KMS-11 (cell line): Measurements from ENCODE around the gene PLB1.
"Not testable (repeated sequence)": the region's sequence is repeated elsewhere in the genome, so short reads cannot be mapped to it uniquely, and the experiment has no call there.

Experiments
- H2AFZ ChIP-seq: fragments of 200-600 bp; sonication (generic); 2 replicates; pipeline ENCODE4 v1.6.1; 2016; ENCODE audit warnings: antibody characterized with exemption, mixed run types, low read depth
- H3K27ac ChIP-seq: fragments of 200-600 bp; sonication (generic); 2 replicates; pipeline ENCODE4 v1.6.1; 2016; ENCODE audit warnings: mild to moderate bottlenecking, mixed run types
- H3K27me3 ChIP-seq: fragments of 200-600 bp; sonication (generic); 2 replicates; pipeline ENCODE4 v1.6.1; 2017; ENCODE audit warnings: mild to moderate bottlenecking, low read depth, mixed run types, moderate library complexity; ENCODE audit not compliant: insufficient read depth
- H3K36me3 ChIP-seq: fragments of 200-600 bp; sonication (generic); 2 replicates; pipeline ENCODE4 v1.6.1; 2017; ENCODE audit warnings: mild to moderate bottlenecking, mixed run types; ENCODE audit not compliant: insufficient read depth
- H3K4me1 ChIP-seq: fragments of 200-600 bp; sonication (generic); 2 replicates; pipeline ENCODE4 v1.6.1; 2016; ENCODE audit warnings: mild to moderate bottlenecking, low read depth, mixed run types; ENCODE audit not compliant: poor library complexity, severe bottlenecking
- H3K4me2 ChIP-seq: fragments of 200-600 bp; sonication (generic); 2 replicates; pipeline ENCODE4 v1.7.0; 2016; ENCODE audit warnings: mild to moderate bottlenecking, mixed run types
- H3K4me3 ChIP-seq: fragments of 200-600 bp; sonication (generic); IDR thresholded peaks from 2 replicates; pipeline ENCODE4 v1.6.1; 2017; ENCODE audit warnings: low read depth, low read length, mixed read lengths; ENCODE audit not compliant: insufficient read depth
- H3K79me2 ChIP-seq: fragments of 200-600 bp; sonication (generic); 2 replicates; pipeline ENCODE4 v1.6.1; 2016; ENCODE audit warnings: low read depth, mixed run types; ENCODE audit not compliant: insufficient read depth
- H3K9ac ChIP-seq: fragments of 200-600 bp; sonication (generic); 2 replicates; pipeline ENCODE4 v1.6.1; 2016; ENCODE audit warnings: mild to moderate bottlenecking, mixed run types
- H4K20me1 ChIP-seq: fragments of 200-600 bp; sonication (generic); 2 replicates; pipeline ENCODE4 v1.6.1; 2016; ENCODE audit warnings: mild to moderate bottlenecking, mixed run types; ENCODE audit not compliant: insufficient read depth
- CTCF ChIP-seq: fragments of 200-600 bp; sonication (generic); conservative IDR thresholded peaks from 2 replicates; pipeline ENCODE4 v1.6.1; 2017; ENCODE audit warnings: low read depth, mild to moderate bottlenecking, antibody characterized with exemption, low read length, moderate library complexity, mixed read lengths

PLB1 gene

GRCh38 chr2:28662468-28663181 lies 166.8 kb downstream of the PLB1 start:
- no peaks in the 10 kb centered on the region for H3K4me1 ChIP-seq
- no peak overlapping the region for H3K4me3 ChIP-seq
- H3K27me3 ChIP-seq, result no peaks in the 10 kb centered on the region
- H2AFZ ChIP-seq, result no peak overlapping the region
- no peak for TF ChIP-seq CTCF
- no peaks in the 10 kb centered on the region for H4K20me1 ChIP-seq
- H3K4me2 ChIP-seq, result no peak overlapping the region
- no peaks in the 10 kb centered on the region for H3K36me3 ChIP-seq
- H3K9ac ChIP-seq, result no peak overlapping the region
- H3K27ac ChIP-seq, result no peak overlapping the region
- H3K79me2 ChIP-seq, result no peaks in the 10 kb centered on the region

- no peak overlapping the region for H3K9ac ChIP-seq
- no peak overlapping the region for H3K4me3 ChIP-seq
- no peaks in the 10 kb centered on the region for H3K79me2 ChIP-seq
- no peaks in the 10 kb centered on the region for H3K4me1 ChIP-seq
- no peaks in the 10 kb centered on the region for H3K27me3 ChIP-seq
- H2AFZ ChIP-seq, result no peak overlapping the region
- no peaks in the 10 kb centered on the region for H3K36me3 ChIP-seq
- no peak for TF ChIP-seq CTCF
- no peak overlapping the region for H3K27ac ChIP-seq
- H4K20me1 ChIP-seq, result no peaks in the 10 kb centered on the region
- H3K4me2 ChIP-seq, result no peak overlapping the region
Measured at GRCh38 chr2:28663359-28663758, 167.5 kb downstream of the PLB1 start.

- Histone ChIP-seq H3K4me1 (no peaks in the 10 kb centered on the region), H3K27ac (no peak overlapping the region), H3K27me3 (no peaks in the 10 kb centered on the region), H3K36me3 (no peaks in the 10 kb centered on the region), H3K4me3 (no peak overlapping the region), H2AFZ (no peak overlapping the region), H3K9ac (no peak overlapping the region), H3K79me2 (no peaks in the 10 kb centered on the region), H4K20me1 (no peaks in the 10 kb centered on the region), H3K4me2 (no peak overlapping the region)
- no peak for TF ChIP-seq CTCF
Measured at GRCh38 chr2:28664120-28664842, 168.4 kb downstream of the PLB1 start.

- Histone ChIP-seq H2AFZ (no peak overlapping the region), H3K4me2 (no peak overlapping the region), H3K9ac (no peak overlapping the region), H3K79me2 (no peaks in the 10 kb centered on the region), H3K4me1 (no peaks in the 10 kb centered on the region), H3K36me3 (no peaks in the 10 kb centered on the region), H3K27ac (no peak overlapping the region), H4K20me1 (no peaks in the 10 kb centered on the region), H3K27me3 (no peaks in the 10 kb centered on the region), H3K4me3 (no peak overlapping the region)
- TF ChIP-seq CTCF, result no peak
Measured at GRCh38 chr2:28665041-28665704, 169.3 kb downstream of the PLB1 start.

DNA sequence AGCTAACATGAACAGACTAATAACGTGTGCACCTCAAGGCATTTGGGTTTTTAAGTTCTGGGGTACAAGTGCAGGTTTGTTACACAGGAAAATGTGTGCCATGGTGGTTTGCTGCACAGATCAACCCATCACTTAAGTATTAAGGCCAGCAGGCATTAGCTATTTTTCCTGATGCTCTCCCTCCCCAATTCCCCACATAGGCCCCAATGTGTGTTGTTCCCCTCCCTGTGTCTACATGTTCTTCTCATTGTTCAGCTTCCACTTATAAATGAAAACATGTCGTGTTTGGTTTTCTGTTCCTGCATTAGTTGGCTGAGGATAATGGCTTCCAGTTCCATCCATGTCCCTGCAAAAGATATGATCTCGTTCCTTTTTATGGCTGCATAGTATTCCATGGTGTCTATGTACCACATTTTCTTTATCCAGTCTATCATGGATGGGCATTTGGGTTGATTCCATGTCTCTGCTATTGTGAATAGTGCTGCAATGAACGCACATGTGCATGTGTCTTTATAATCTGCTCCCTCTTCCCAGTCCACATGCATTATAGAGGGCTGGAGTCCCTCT lies 170.0 kb downstream of the PLB1 start:
- H3K4me2 ChIP-seq, H3K4me1 ChIP-seq, H3K4me3 ChIP-seq, H2AFZ ChIP-seq, H3K27me3 ChIP-seq, H3K79me2 ChIP-seq, H3K36me3 ChIP-seq, H3K9ac ChIP-seq, H3K27ac ChIP-seq, H4K20me1 ChIP-seq: not testable (repeated sequence)
